HCT116 (cell line): ENCODE data around the gene ATRN. TPM values are rescaled to one million over a fixed set of nuclear protein-coding genes. Genes with fewer than 3 reads are reported as not detected.

Source experiments
- ATAC-seq: fragments of 200-7000 bp; cut with Tn5 transposase; 2 replicates; pipeline ENCODE4 v1.9.1; 2020; ENCODE audit warnings: mild to moderate bottlenecking, moderate library complexity
- BruUV-seq: library from RNA; stranded (reverse); fragments of 400-500 nt; replicated peaks from 2 replicates; lab custom pipeline; 2021; lab: Mats Ljungman, UMichigan
- CTCF ChIA-PET: fragments of 300-600 bp; sonication (Branson Sonifier 250); formaldehyde crosslinking; loops from one replicate; lab custom pipeline; 2021; ENCODE audit warnings: antibody characterized with exemption; lab: Charles Lee
- POLR2A ChIA-PET: fragments of 300-600, 350-600 bp; sonication (Branson Sonifier 250); formaldehyde crosslinking; loops from one replicate; lab custom pipeline; 2021; ENCODE audit warnings: antibody characterized with exemption; lab: Charles Lee
- RAD21 ChIA-PET, 2 experiments: fragments of 300-600 bp; sonication (Branson Sonifier 250); formaldehyde crosslinking; loops; one replicate each; lab custom pipeline; 2023; ENCODE audit warnings: low total read pairs in 2 of 2; ENCODE audit not compliant: uncharacterized antibody in 2 of 2, unreplicated experiment in 2 of 2, low non-redundant PET in 1 of 2; lab: Charles Lee
- DNase-seq: peaks from one replicate; pipeline ENCODE4 v3.0.0-alpha.2; 2010; ENCODE audit warnings: low read depth, low spot score
- H2AFZ ChIP-seq: fragments of 200-600 bp; shearing (Covaris generic), sonication (generic); 2 replicates; pipeline ENCODE4 v1.6.1; 2017; ENCODE audit warnings: low read depth, mixed run types, mixed read lengths, antibody characterized with exemption, low read length; ENCODE audit not compliant: poor library complexity, severe bottlenecking
- H3K27ac ChIP-seq: 2 replicates; pipeline ENCODE4 v1.5.1; 2012; ENCODE audit warnings: low read depth, low read length
- H3K27me3 ChIP-seq: fragments of 200-600 bp; sonication (generic); 2 replicates; pipeline ENCODE4 v1.6.1; 2016; ENCODE audit warnings: mixed run types, low read length, mixed read lengths; ENCODE audit not compliant: insufficient read depth
- H3K36me3 ChIP-seq, 2 experiments: fragments of 200-500 bp in 1 of 2; fragments of 200-600 bp in 1 of 2; sonication (Bioruptor generic) in 1 of 2; sonication (generic) in 1 of 2; 2 replicates each; pipeline versions ENCODE4 v1.5.1 to v1.6.1; 2014 to 2016; ENCODE audit warnings: low read length in 2 of 2, inconsistent platforms in 1 of 2, mixed read lengths in 1 of 2, mixed run types in 1 of 2; ENCODE audit not compliant: insufficient read depth in 2 of 2, control insufficient read depth in 1 of 2
- H3K4me1 ChIP-seq, 2 experiments: fragments of 200-600 bp in 1 of 2; sonication (generic) in 1 of 2; 2 replicates each; pipeline versions ENCODE4 v1.5.1 to v1.6.1; 2012 to 2017; ENCODE audit warnings: low read length in 2 of 2, inconsistent platforms in 1 of 2, mild to moderate bottlenecking in 1 of 2, mixed read lengths in 1 of 2, mixed run types in 1 of 2, moderate library complexity in 1 of 2; ENCODE audit not compliant: insufficient read depth in 2 of 2, control insufficient read depth in 1 of 2
- H3K4me2 ChIP-seq: fragments of 200-600 bp; sonication (generic); 2 replicates; pipeline ENCODE4 v1.6.1; 2017; ENCODE audit warnings: mixed run types, low read length, mixed read lengths
- H3K4me3 ChIP-seq, 2 experiments: fragments of 200-600 bp in 1 of 2; sonication (generic) in 1 of 2; replicated peaks in 1 of 2; 2 replicates each; pipeline ENCODE4 v1.5.1; 2011 to 2016; ENCODE audit warnings: low read length in 2 of 2, control low read depth in 1 of 2, low read depth in 1 of 2, mild to moderate bottlenecking in 1 of 2, mixed read lengths in 1 of 2, mixed run types in 1 of 2
- H3K79me2 ChIP-seq: fragments of 200-600 bp; sonication (generic); 2 replicates; pipeline ENCODE4 v1.6.1; 2017; ENCODE audit warnings: mild to moderate bottlenecking, mixed run types, low read length, moderate library complexity, mixed read lengths; ENCODE audit not compliant: insufficient read depth
- H3K9ac ChIP-seq: fragments of 200-600 bp; sonication (generic); 2 replicates; pipeline ENCODE4 v1.6.1; 2016; ENCODE audit warnings: low read length, mixed read lengths
- H3K9me2 ChIP-seq: fragments of 200-600 bp; sonication (generic), shearing (Covaris generic); 2 replicates; pipeline ENCODE4 v1.6.1; 2017; ENCODE audit warnings: mixed run types, mild to moderate bottlenecking, moderate library complexity; ENCODE audit not compliant: insufficient read depth
- H3K9me3 ChIP-seq, 2 experiments: fragments of 200-500 bp in 1 of 2; fragments of 200-600 bp in 1 of 2; sonication (Bioruptor generic) in 1 of 2; sonication (generic) in 1 of 2; 2 replicates each; pipeline ENCODE4 v1.6.1; 2014 to 2017; ENCODE audit warnings: low read length in 2 of 2, mixed read lengths in 2 of 2, inconsistent platforms in 1 of 2, low read depth in 1 of 2, mild to moderate bottlenecking in 1 of 2, mixed run types in 1 of 2, moderate library complexity in 1 of 2; ENCODE audit not compliant: control insufficient read depth in 1 of 2, insufficient read depth in 1 of 2
- H4K20me1 ChIP-seq: fragments of 200-600 bp; sonication (generic), shearing (Covaris generic); 2 replicates; pipeline ENCODE4 v1.6.1; 2017; ENCODE audit warnings: mixed run types, mild to moderate bottlenecking, moderate library complexity; ENCODE audit not compliant: insufficient read depth
- CEBPB ChIP-seq: IDR thresholded peaks from 2 replicates; pipeline ENCODE4 v1.6.1; 2012; ENCODE audit warnings: low read depth
- EGR1 ChIP-seq: IDR thresholded peaks from 2 replicates; pipeline ENCODE4 v1.6.1; 2012; ENCODE audit warnings: low read depth
- ELF1 ChIP-seq: IDR thresholded peaks from 2 replicates; pipeline ENCODE4 v1.6.1; 2012; ENCODE audit warnings: low read depth, borderline replicate concordance
- EZH2 ChIP-seq: fragments of 200-600 bp; sonication (generic); IDR thresholded peaks from 2 replicates; pipeline ENCODE4 v1.6.1; 2017; ENCODE audit warnings: antibody characterized with exemption, mixed run types
- EZH2phosphoT487 ChIP-seq: fragments of 200-600 bp; IDR thresholded peaks from 2 replicates; pipeline ENCODE4 v1.6.1; 2018; ENCODE audit warnings: antibody characterized with exemption, borderline replicate concordance
- FOSL1 ChIP-seq: IDR thresholded peaks from 2 replicates; pipeline ENCODE4 v1.6.1; 2012; ENCODE audit warnings: low read depth
- JUND ChIP-seq: IDR thresholded peaks from 2 replicates; pipeline ENCODE4 v1.6.1; 2012
- POLR2A ChIP-seq: IDR thresholded peaks from 2 replicates; pipeline ENCODE4 v1.7.0; 2011; ENCODE audit warnings: borderline replicate concordance; ENCODE audit not compliant: insufficient read depth, insufficient read length; ENCODE audit errors: extremely low read depth
- POLR2AphosphoS5 ChIP-seq: IDR thresholded peaks from 2 replicates; pipeline ENCODE4 v1.6.1; 2011; ENCODE audit warnings: mild to moderate bottlenecking, low read depth, low read length, moderate library complexity
- RAD21 ChIP-seq: IDR thresholded peaks from 2 replicates; pipeline ENCODE4 v1.6.1; 2012; ENCODE audit warnings: low read depth, mild to moderate bottlenecking
- SIN3A ChIP-seq: IDR thresholded peaks from 2 replicates; pipeline ENCODE4 v1.6.1; 2012; ENCODE audit warnings: low read depth
- TCF7L2 ChIP-seq: IDR thresholded peaks from 2 replicates; pipeline ENCODE4 v1.7.0; 2011; ENCODE audit warnings: borderline replicate concordance, inconsistent platforms; ENCODE audit not compliant: insufficient read depth, insufficient read length; ENCODE audit errors: extremely low read depth
- ZFX ChIP-seq: fragments of 450-650 bp; IDR thresholded peaks from 2 replicates; pipeline ENCODE4 v1.6.1; 2017
- ZNF274 ChIP-seq: fragments of 200-500 bp; sonication (Bioruptor generic); IDR thresholded peaks from 2 replicates; pipeline ENCODE4 v1.6.1; 2014; ENCODE audit warnings: mild to moderate bottlenecking, low read depth, low read length, inconsistent platforms
- intact Hi-C: fragments of 100-400 bp; cut with micrococcal nuclease; formaldehyde crosslinking; loops from 2 replicates; pipeline ENCODE4 v1.10.0; 2022
- total RNA-seq: library from RNA; stranded (reverse); gene quantifications from one replicate; pipeline ENCODE4 v1.2.1, GENCODE V29; 2021; ENCODE audit not compliant: unreplicated experiment
- TF ChIP-seq, protein P1 (sequence below): IDR thresholded peaks from 2 replicates; pipeline ENCODE4 v1.6.1; 2012
- TF ChIP-seq, protein P2 (sequence below): IDR thresholded peaks from 2 replicates; pipeline ENCODE4 v1.6.1; 2011; ENCODE audit warnings: mild to moderate bottlenecking, low read length, moderate library complexity; ENCODE audit not compliant: insufficient replicate concordance; ENCODE audit errors: extremely low read depth
- TF ChIP-seq, protein P3 (sequence below): IDR thresholded peaks from 2 replicates; pipeline ENCODE4 v1.6.1; 2012
- TF ChIP-seq, protein P4 (sequence below), 3 experiments: fragments of 200-600 bp in 1 of 3; sonication (generic) in 1 of 3; IDR thresholded peaks in 2 of 3; conservative IDR thresholded peaks in 1 of 3; 2 replicates each; pipeline ENCODE4 v1.5.1; 2012 to 2017; ENCODE audit warnings: low read depth in 2 of 3, low read length in 2 of 3, antibody characterized with exemption in 1 of 3, borderline replicate concordance in 1 of 3, control low read depth in 1 of 3, mild to moderate bottlenecking in 1 of 3, mixed read lengths in 1 of 3, mixed run types in 1 of 3, moderate library complexity in 1 of 3; ENCODE audit not compliant: insufficient read depth in 1 of 3
- TF ChIP-seq, protein P5 (sequence below): IDR thresholded peaks from 2 replicates; pipeline ENCODE4 v1.6.1; 2012; ENCODE audit warnings: low read depth

Gene ATRN
- total RNA-seq, 1 experiment from 2014 or later, result 24.4 TPM

DNA sequence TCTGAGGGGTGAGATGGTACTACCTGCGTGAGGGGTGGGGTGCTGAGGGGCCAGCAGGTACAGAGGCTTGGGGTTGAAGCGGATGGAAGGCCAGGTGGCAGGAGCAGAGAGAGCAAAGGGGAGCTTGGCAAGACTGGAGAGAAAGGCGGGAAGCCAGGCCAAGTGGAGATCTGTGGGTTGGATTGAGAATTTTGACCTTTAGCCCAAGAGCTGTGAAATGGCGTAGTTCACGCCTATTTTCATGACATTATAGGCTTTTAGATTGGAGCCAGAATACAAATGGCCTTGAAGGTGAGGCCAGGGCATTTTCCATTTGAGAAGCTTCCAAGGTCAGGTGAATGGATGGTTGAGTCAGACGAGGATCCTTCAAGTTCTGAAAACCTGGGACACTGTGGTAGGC lies 2.5 kb downstream of the ATRN start:
- intact Hi-C loops, result no loop called here
- DNase-seq, result no peak
- POLR2A ChIA-PET, result no interaction called here

More for the DNA sequence above, 2.5 kb downstream of the ATRN start:
- H3K79me2 ChIP-seq, result peaks cover 47% of the 10 kb centered on the region
- no peaks in the 10 kb centered on the region for H4K20me1 ChIP-seq
- peaks cover 11 to 21% of the 10 kb centered on the region in 2 experiments for H3K4me1 ChIP-seq
- BruUV-seq, result no TSS peak
- no peaks in the 10 kb centered on the region for H3K9me2 ChIP-seq
- no peaks in the 10 kb centered on the region for H3K9me3 ChIP-seq
- no peaks in the 10 kb centered on the region for H3K36me3 ChIP-seq
- H3K27me3 ChIP-seq, result no peaks in the 10 kb centered on the region
- no peak overlapping the region for H3K9ac ChIP-seq
- H3K27ac ChIP-seq, result no peak overlapping the region
- H3K4me2 ChIP-seq, result peak overlapping the region; percentile 90; the same call in 1 of the 2 replicates
- ChIA-PET RAD21 (no interaction called here), CTCF (no interaction called here)
- TF ChIP-seq SIN3A (no peak), EGR1 (no peak), FOSL1 (no peak), EZH2phosphoT487 (no peak), TCF7L2 (no peak), CEBPB (no peak), ELF1 (no peak), ZFX (no peak), JUND (no peak), ZNF274 (no peak), EZH2 (no peak), RAD21 (no peak), POLR2A (no peak), POLR2AphosphoS5 (no peak)
- TF ChIP-seq, protein P1, sequence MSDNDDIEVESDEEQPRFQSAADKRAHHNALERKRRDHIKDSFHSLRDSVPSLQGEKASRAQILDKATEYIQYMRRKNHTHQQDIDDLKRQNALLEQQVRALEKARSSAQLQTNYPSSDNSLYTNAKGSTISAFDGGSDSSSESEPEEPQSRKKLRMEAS, result no peak
- TF ChIP-seq, protein P2, sequence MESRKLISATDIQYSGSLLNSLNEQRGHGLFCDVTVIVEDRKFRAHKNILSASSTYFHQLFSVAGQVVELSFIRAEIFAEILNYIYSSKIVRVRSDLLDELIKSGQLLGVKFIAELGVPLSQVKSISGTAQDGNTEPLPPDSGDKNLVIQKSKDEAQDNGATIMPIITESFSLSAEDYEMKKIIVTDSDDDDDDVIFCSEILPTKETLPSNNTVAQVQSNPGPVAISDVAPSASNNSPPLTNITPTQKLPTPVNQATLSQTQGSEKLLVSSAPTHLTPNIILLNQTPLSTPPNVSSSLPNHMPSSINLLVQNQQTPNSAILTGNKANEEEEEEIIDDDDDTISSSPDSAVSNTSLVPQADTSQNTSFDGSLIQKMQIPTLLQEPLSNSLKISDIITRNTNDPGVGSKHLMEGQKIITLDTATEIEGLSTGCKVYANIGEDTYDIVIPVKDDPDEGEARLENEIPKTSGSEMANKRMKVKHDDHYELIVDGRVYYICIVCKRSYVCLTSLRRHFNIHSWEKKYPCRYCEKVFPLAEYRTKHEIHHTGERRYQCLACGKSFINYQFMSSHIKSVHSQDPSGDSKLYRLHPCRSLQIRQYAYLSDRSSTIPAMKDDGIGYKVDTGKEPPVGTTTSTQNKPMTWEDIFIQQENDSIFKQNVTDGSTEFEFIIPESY, result no peak
- TF ChIP-seq, protein P3, sequence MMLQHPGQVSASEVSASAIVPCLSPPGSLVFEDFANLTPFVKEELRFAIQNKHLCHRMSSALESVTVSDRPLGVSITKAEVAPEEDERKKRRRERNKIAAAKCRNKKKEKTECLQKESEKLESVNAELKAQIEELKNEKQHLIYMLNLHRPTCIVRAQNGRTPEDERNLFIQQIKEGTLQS, result no peak
- TF ChIP-seq, protein P4, sequence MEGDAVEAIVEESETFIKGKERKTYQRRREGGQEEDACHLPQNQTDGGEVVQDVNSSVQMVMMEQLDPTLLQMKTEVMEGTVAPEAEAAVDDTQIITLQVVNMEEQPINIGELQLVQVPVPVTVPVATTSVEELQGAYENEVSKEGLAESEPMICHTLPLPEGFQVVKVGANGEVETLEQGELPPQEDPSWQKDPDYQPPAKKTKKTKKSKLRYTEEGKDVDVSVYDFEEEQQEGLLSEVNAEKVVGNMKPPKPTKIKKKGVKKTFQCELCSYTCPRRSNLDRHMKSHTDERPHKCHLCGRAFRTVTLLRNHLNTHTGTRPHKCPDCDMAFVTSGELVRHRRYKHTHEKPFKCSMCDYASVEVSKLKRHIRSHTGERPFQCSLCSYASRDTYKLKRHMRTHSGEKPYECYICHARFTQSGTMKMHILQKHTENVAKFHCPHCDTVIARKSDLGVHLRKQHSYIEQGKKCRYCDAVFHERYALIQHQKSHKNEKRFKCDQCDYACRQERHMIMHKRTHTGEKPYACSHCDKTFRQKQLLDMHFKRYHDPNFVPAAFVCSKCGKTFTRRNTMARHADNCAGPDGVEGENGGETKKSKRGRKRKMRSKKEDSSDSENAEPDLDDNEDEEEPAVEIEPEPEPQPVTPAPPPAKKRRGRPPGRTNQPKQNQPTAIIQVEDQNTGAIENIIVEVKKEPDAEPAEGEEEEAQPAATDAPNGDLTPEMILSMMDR (IDR thresholded peaks at IDR 0.05 in 2 of 3, conservative IDR thresholded peaks at IDR 0.05 in 1 of 3; ENCODE audit: borderline replicate concordance in 1 of 3, insufficient read depth in 1 of 3, low read depth in 2 of 3, low read length in 2 of 3), result no peak
- TF ChIP-seq, protein P5, sequence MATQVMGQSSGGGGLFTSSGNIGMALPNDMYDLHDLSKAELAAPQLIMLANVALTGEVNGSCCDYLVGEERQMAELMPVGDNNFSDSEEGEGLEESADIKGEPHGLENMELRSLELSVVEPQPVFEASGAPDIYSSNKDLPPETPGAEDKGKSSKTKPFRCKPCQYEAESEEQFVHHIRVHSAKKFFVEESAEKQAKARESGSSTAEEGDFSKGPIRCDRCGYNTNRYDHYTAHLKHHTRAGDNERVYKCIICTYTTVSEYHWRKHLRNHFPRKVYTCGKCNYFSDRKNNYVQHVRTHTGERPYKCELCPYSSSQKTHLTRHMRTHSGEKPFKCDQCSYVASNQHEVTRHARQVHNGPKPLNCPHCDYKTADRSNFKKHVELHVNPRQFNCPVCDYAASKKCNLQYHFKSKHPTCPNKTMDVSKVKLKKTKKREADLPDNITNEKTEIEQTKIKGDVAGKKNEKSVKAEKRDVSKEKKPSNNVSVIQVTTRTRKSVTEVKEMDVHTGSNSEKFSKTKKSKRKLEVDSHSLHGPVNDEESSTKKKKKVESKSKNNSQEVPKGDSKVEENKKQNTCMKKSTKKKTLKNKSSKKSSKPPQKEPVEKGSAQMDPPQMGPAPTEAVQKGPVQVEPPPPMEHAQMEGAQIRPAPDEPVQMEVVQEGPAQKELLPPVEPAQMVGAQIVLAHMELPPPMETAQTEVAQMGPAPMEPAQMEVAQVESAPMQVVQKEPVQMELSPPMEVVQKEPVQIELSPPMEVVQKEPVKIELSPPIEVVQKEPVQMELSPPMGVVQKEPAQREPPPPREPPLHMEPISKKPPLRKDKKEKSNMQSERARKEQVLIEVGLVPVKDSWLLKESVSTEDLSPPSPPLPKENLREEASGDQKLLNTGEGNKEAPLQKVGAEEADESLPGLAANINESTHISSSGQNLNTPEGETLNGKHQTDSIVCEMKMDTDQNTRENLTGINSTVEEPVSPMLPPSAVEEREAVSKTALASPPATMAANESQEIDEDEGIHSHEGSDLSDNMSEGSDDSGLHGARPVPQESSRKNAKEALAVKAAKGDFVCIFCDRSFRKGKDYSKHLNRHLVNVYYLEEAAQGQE, result no peak
- H2AFZ ChIP-seq, result no peak overlapping the region
- ATAC-seq, result no peak
- H3K4me3 ChIP-seq, result no peak overlapping the region
